KMS-11 (cell line): ENCODE data around the gene SPIB.

ENCODE experiments used
- H2AFZ ChIP-seq: fragments of 200-600 bp; sonication (generic); 2 replicates; pipeline ENCODE4 v1.6.1; 2016; ENCODE audit warnings: antibody characterized with exemption, mixed run types, low read depth
- H3K27ac ChIP-seq: fragments of 200-600 bp; sonication (generic); 2 replicates; pipeline ENCODE4 v1.6.1; 2016; ENCODE audit warnings: mild to moderate bottlenecking, mixed run types
- H3K27me3 ChIP-seq: fragments of 200-600 bp; sonication (generic); 2 replicates; pipeline ENCODE4 v1.6.1; 2017; ENCODE audit warnings: mild to moderate bottlenecking, low read depth, mixed run types, moderate library complexity; ENCODE audit not compliant: insufficient read depth
- H3K36me3 ChIP-seq: fragments of 200-600 bp; sonication (generic); 2 replicates; pipeline ENCODE4 v1.6.1; 2017; ENCODE audit warnings: mild to moderate bottlenecking, mixed run types; ENCODE audit not compliant: insufficient read depth
- H3K4me1 ChIP-seq: fragments of 200-600 bp; sonication (generic); 2 replicates; pipeline ENCODE4 v1.6.1; 2016; ENCODE audit warnings: mild to moderate bottlenecking, low read depth, mixed run types; ENCODE audit not compliant: poor library complexity, severe bottlenecking
- H3K4me2 ChIP-seq: fragments of 200-600 bp; sonication (generic); 2 replicates; pipeline ENCODE4 v1.7.0; 2016; ENCODE audit warnings: mild to moderate bottlenecking, mixed run types
- H3K4me3 ChIP-seq: fragments of 200-600 bp; sonication (generic); IDR thresholded peaks from 2 replicates; pipeline ENCODE4 v1.6.1; 2017; ENCODE audit warnings: low read depth, low read length, mixed read lengths; ENCODE audit not compliant: insufficient read depth
- H3K79me2 ChIP-seq: fragments of 200-600 bp; sonication (generic); 2 replicates; pipeline ENCODE4 v1.6.1; 2016; ENCODE audit warnings: low read depth, mixed run types; ENCODE audit not compliant: insufficient read depth
- H3K9ac ChIP-seq: fragments of 200-600 bp; sonication (generic); 2 replicates; pipeline ENCODE4 v1.6.1; 2016; ENCODE audit warnings: mild to moderate bottlenecking, mixed run types
- H4K20me1 ChIP-seq: fragments of 200-600 bp; sonication (generic); 2 replicates; pipeline ENCODE4 v1.6.1; 2016; ENCODE audit warnings: mild to moderate bottlenecking, mixed run types; ENCODE audit not compliant: insufficient read depth
- CTCF ChIP-seq: fragments of 200-600 bp; sonication (generic); conservative IDR thresholded peaks from 2 replicates; pipeline ENCODE4 v1.6.1; 2017; ENCODE audit warnings: low read depth, mild to moderate bottlenecking, antibody characterized with exemption, low read length, moderate library complexity, mixed read lengths

Gene SPIB

GRCh38 chr19:50475101-50475568 is 56.4 kb downstream of the SPIB start:
- Histone ChIP-seq H4K20me1 (no peaks in the 10 kb centered on the region), H3K79me2 (peaks cover 17% of the 10 kb centered on the region; the same call in 1 of the 2 replicates), H3K27me3 (peaks cover 10% of the 10 kb centered on the region), H3K4me2 (no peak overlapping the region), H3K9ac (no peak overlapping the region), H2AFZ (no peak overlapping the region), H3K4me3 (no peak overlapping the region), H3K4me1 (peaks cover 5% of the 10 kb centered on the region), H3K36me3 (no peaks in the 10 kb centered on the region), H3K27ac (no peak overlapping the region)
- TF ChIP-seq CTCF = no peak

GRCh38 chr19:50475736-50476223 is 57.0 kb downstream of the SPIB start:
- no peak overlapping the region for H3K4me2 ChIP-seq
- H3K79me2 ChIP-seq = peaks cover 17% of the 10 kb centered on the region; the same call in 1 of the 2 replicates
- H3K9ac ChIP-seq = no peak overlapping the region
- TF ChIP-seq CTCF = no peak
- H2AFZ ChIP-seq = peak overlapping the region; percentile 86; the same call in 1 of the 2 replicates
- peaks cover 5% of the 10 kb centered on the region for H3K4me1 ChIP-seq
- no peaks in the 10 kb centered on the region for H4K20me1 ChIP-seq
- peaks cover 8% of the 10 kb centered on the region; the same call in 1 of the 2 replicates for H3K27me3 ChIP-seq
- H3K27ac ChIP-seq = no peak overlapping the region; the same call in 1 of the 2 replicates
- H3K36me3 ChIP-seq = no peaks in the 10 kb centered on the region
- no peak overlapping the region for H3K4me3 ChIP-seq

- no peak for TF ChIP-seq CTCF
- H3K79me2 ChIP-seq = peaks cover 17% of the 10 kb centered on the region; the same call in 1 of the 2 replicates
- H2AFZ ChIP-seq = peak within 1 kb of the TSS; percentile 86
- peak within 1 kb of the TSS; percentile 65 for H3K4me2 ChIP-seq
- peaks cover 5% of the 10 kb centered on the region for H3K4me1 ChIP-seq
- H3K4me3 ChIP-seq = peak within 1 kb of the TSS; percentile 32
- H3K27ac ChIP-seq = peak within 1 kb of the TSS; percentile 65
- H3K36me3 ChIP-seq = no peaks in the 10 kb centered on the region
- H3K9ac ChIP-seq = peak within 1 kb of the TSS; percentile 77
- peaks cover 8% of the 10 kb centered on the region; the same call in 1 of the 2 replicates for H3K27me3 ChIP-seq
- no peaks in the 10 kb centered on the region for H4K20me1 ChIP-seq
These were observed 57.6 kb downstream of the SPIB start, which contains the start of the genes EMC10 and GARIN5A for GRCh38 chr19:50476224-50476906. Gene EMC10 (plus strand): TSS chr19:50476507. CDS start chr19:50476545, 38 bp downstream. Gene GARIN5A (minus strand): TSS chr19:50476848. CDS start chr19:50476388, 460 bp downstream.

DNA sequence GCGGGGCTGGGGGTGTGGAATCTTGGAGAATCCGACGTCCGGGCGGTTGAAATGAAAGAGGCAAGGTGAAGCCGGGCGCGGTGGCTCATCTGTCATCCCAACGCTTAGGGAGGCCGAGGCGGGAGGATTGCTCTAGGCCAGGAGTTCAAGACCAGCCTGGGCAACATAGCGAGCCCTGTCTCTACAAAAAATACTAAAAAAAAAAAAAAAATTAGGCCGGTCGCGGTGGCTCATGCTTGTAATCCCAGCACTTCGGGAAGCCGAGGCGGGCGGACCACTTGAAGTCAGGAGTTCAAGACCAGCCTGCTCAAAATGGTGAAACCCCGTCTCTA is 58.1 kb downstream of the SPIB start:
- Histone ChIP-seq H3K4me3 (peak overlapping the region; percentile 32), H3K9ac (peak overlapping the region; percentile 77), H3K36me3 (no peaks in the 10 kb centered on the region), H4K20me1 (no peaks in the 10 kb centered on the region), H3K27me3 (peaks cover 8% of the 10 kb centered on the region; the same call in 1 of the 2 replicates), H3K4me2 (peak overlapping the region; percentile 65), H3K79me2 (peaks cover 17% of the 10 kb centered on the region; the same call in 1 of the 2 replicates), H3K27ac (peak overlapping the region; percentile 65), H2AFZ (peak overlapping the region; percentile 86), H3K4me1 (peaks cover 5% of the 10 kb centered on the region)
- no peak for TF ChIP-seq CTCF
